Caco-2 (cell line): ENCODE measurements around the gene CISTR. TPM values are rescaled to one million over a fixed set of nuclear protein-coding genes. Genes with fewer than 3 reads are reported as not detected.
A peak's percentile ranks its signal among the peaks of the same experiment; 100 is the strongest.

Experiments
- BruUV-seq: library from RNA; stranded (reverse); fragments of 400-500 nt; replicated peaks from 2 replicates; lab custom pipeline; 2021; lab: Mats Ljungman, UMichigan
- CTCF ChIA-PET: fragments of 300-600 bp; sonication (Branson Sonifier 250); formaldehyde crosslinking; loops from one replicate; lab custom pipeline; 2022; ENCODE audit warnings: antibody characterized with exemption; lab: Charles Lee
- POLR2A ChIA-PET: fragments of 300-600 bp; sonication (Branson Sonifier 250); formaldehyde crosslinking; loops from one replicate; lab custom pipeline; 2022; ENCODE audit warnings: antibody characterized with exemption; lab: Charles Lee
- DNase-seq, 2 experiments: peaks; one replicate each; pipeline versions ENCODE4 v3.0.0 to v3.0.0-alpha.2; 2020 to 2022
- H3K27me3 ChIP-seq: replicated peaks from 2 replicates; pipeline ENCODE4 v1.6.0; 2011; ENCODE audit warnings: low read length; ENCODE audit not compliant: control insufficient read depth, insufficient read depth
- H3K36me3 ChIP-seq: 2 replicates; pipeline ENCODE4 v1.5.1; 2011; ENCODE audit warnings: low read length; ENCODE audit not compliant: control insufficient read depth, insufficient read depth
- H3K4me1 ChIP-seq: fragments of 250-450 bp; sonication (Bioruptor Pico); 2 replicates; pipeline ENCODE4 v1.5.1; 2020; ENCODE audit warnings: mild to moderate bottlenecking
- H3K4me3 ChIP-seq: 2 replicates; pipeline ENCODE4 v1.5.1; 2011; ENCODE audit warnings: low read depth, mild to moderate bottlenecking, control low read depth, low read length
- H3K9me3 ChIP-seq: fragments of 250-450 bp; sonication (Bioruptor Pico); 2 replicates; pipeline ENCODE4 v1.5.1; 2020; ENCODE audit warnings: mild to moderate bottlenecking, moderate library complexity
- H3K27ac Mint-ChIP-seq: one replicate; pipeline ENCODE4 v1.8.0; 2022; ENCODE audit warnings: mixed read lengths; ENCODE audit not compliant: unreplicated experiment
- H3K27me3 Mint-ChIP-seq: one replicate; pipeline ENCODE4 v1.8.0; 2022; ENCODE audit warnings: mixed read lengths; ENCODE audit not compliant: insufficient read depth, unreplicated experiment
- H3K36me3 Mint-ChIP-seq: one replicate; pipeline ENCODE4 v1.8.0; 2022; ENCODE audit warnings: mild to moderate bottlenecking, mixed read lengths; ENCODE audit not compliant: insufficient read depth, unreplicated experiment
- H3K4me1 Mint-ChIP-seq: one replicate; pipeline ENCODE4 v1.8.0; 2022; ENCODE audit warnings: low read depth, mixed read lengths; ENCODE audit not compliant: unreplicated experiment
- H3K4me3 Mint-ChIP-seq: one replicate; pipeline ENCODE4 v1.8.0; 2022; ENCODE audit warnings: mild to moderate bottlenecking, moderate library complexity, mixed read lengths; ENCODE audit not compliant: unreplicated experiment
- H3K9me3 Mint-ChIP-seq: one replicate; pipeline ENCODE4 v1.8.0; 2022; ENCODE audit warnings: mixed read lengths; ENCODE audit not compliant: unreplicated experiment
- CTCF ChIP-seq, 2 experiments: fragments of 200-600 bp in 1 of 2; IDR thresholded peaks; 1 replicate in 1 of 2; 2 replicates in 1 of 2; pipeline versions ENCODE4 v1.5.1 to v1.8.0; 2011 to 2022; ENCODE audit warnings: antibody characterized with exemption in 1 of 2, control low read depth in 1 of 2, inconsistent platforms in 1 of 2, low read depth in 1 of 2, low read length in 1 of 2, mild to moderate bottlenecking in 1 of 2, moderate library complexity in 1 of 2; ENCODE audit not compliant: insufficient read depth in 1 of 2, severe bottlenecking in 1 of 2, unreplicated experiment in 1 of 2
- intact Hi-C: fragments of 100-400 bp; cut with micrococcal nuclease; formaldehyde crosslinking; loops from one replicate; pipeline ENCODE4 v1.10.0; 2022; ENCODE audit not compliant: unreplicated experiment
- total RNA-seq: library from RNA; stranded (reverse); gene quantifications from 2 replicates; pipeline ENCODE4 v1.2.3, GENCODE V29; 2022

Gene CISTR
- total RNA-seq, 1 experiment from 2014 or later = not detected

GRCh38 chr12:53703756-53704155 lies 48.0 kb downstream of the CISTR start:
- no peaks in the 10 kb centered on the region for H3K4me1 Mint-ChIP-seq
- POLR2A ChIA-PET = no interaction called here
- H3K36me3 ChIP-seq = no peaks in the 10 kb centered on the region

GRCh38 chr12:53701518-53702264 lies 50.1 kb downstream of the CISTR start:
- TF ChIP-seq CTCF (IDR thresholded peaks at IDR 0.05; ENCODE audit: insufficient read depth in 1 of 2, low read depth in 1 of 2, low read length in 1 of 2, severe bottlenecking in 1 of 2, unreplicated experiment in 1 of 2) = peak; percentile 89 to 93
- no TSS peak for BruUV-seq
- no peaks in the 10 kb centered on the region for H3K36me3 ChIP-seq
- no peak overlapping the region for H3K4me3 ChIP-seq
- POLR2A ChIA-PET = no interaction called here
- H3K4me1 Mint-ChIP-seq = peaks cover 4% of the 10 kb centered on the region
- H3K9me3 Mint-ChIP-seq = no peaks in the 10 kb centered on the region
- CTCF ChIA-PET = interaction anchor here (0.8 to 1.5 kb wide), 2 partner anchors 18 to 44 kb away, joined by 3 to 54 read pairs; no protein-coding TSS in a partner anchor
- no peaks in the 10 kb centered on the region for H3K36me3 Mint-ChIP-seq
- no peaks in the 10 kb centered on the region; the same call in 1 of the 2 replicates for H3K27me3 ChIP-seq
- H3K27ac Mint-ChIP-seq = no peak overlapping the region
- peaks cover 25% of the 10 kb centered on the region for H3K27me3 Mint-ChIP-seq
- DNase-seq = peak; percentile 75 to 85
- no peaks in the 10 kb centered on the region; the same call in 1 of the 2 replicates for H3K4me1 ChIP-seq
- no peak overlapping the region for H3K4me3 Mint-ChIP-seq
- intact Hi-C loops = loop anchor here (1.0 kb wide), 1 partner anchor 45 kb away; no protein-coding TSS in a partner anchor
- no peaks in the 10 kb centered on the region for H3K9me3 ChIP-seq

More at GRCh38 chr12:53703756-53704155, 48.0 kb downstream of the CISTR start:
- no peaks in the 10 kb centered on the region for H3K4me1 ChIP-seq
- Mint-ChIP-seq H3K27me3 (peaks cover 26% of the 10 kb centered on the region), H3K9me3 (no peaks in the 10 kb centered on the region), H3K27ac (no peak overlapping the region), H3K4me3 (no peak overlapping the region), H3K36me3 (no peaks in the 10 kb centered on the region)
- no peak for DNase-seq
- H3K4me3 ChIP-seq = no peak overlapping the region
- no TSS peak for BruUV-seq
- no peaks in the 10 kb centered on the region; the same call in none of the 2 replicates for H3K27me3 ChIP-seq
- intact Hi-C loops = no loop called here
- no peak for TF ChIP-seq CTCF (IDR thresholded peaks at IDR 0.05; ENCODE audit: insufficient read depth in 1 of 2, low read depth in 1 of 2, low read length in 1 of 2, severe bottlenecking in 1 of 2, unreplicated experiment in 1 of 2)
- CTCF ChIA-PET = interaction anchor here (0.8 kb wide), 1 partner anchor 40 kb away, joined by 4 read pairs; no protein-coding TSS in a partner anchor
- H3K9me3 ChIP-seq = no peaks in the 10 kb centered on the region

DNA sequence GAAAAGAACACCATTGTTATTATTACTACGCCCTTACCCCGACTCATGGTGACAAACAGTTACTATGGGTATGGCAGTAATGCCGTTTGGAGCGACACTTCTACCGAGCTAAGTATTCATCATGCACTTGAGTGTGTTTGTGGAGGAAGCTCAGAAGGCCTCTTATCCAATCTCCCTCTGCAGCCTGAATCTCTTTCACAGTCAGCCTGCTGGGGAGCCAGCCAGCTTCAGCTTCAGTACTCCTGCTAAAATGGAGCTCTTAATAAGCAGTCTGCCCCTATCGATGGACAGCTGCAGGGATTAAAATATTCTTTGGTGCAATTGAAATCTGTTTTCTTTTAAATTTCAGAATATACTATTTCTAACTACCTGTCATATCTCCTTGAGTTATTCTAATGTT lies 51.2 kb downstream of the CISTR start:
- intact Hi-C loops = no loop called here
- H3K36me3 Mint-ChIP-seq = no peaks in the 10 kb centered on the region
- H3K4me1 ChIP-seq = no peaks in the 10 kb centered on the region; the same call in 1 of the 2 replicates
- no peak overlapping the region for H3K27ac Mint-ChIP-seq
- no peak overlapping the region for H3K4me3 Mint-ChIP-seq
- H3K9me3 ChIP-seq = no peaks in the 10 kb centered on the region
- ChIA-PET POLR2A (no interaction called here), CTCF (interaction anchor here (0.7 to 1.6 kb wide), 3 partner anchors 43 to 57 kb away, joined by 3 to 7 read pairs (median 5); no protein-coding TSS in a partner anchor)
- DNase-seq = no peak
- H3K27me3 ChIP-seq = no peaks in the 10 kb centered on the region; the same call in 1 of the 2 replicates
- peaks cover 9% of the 10 kb centered on the region for H3K4me1 Mint-ChIP-seq
- H3K4me3 ChIP-seq = no peak overlapping the region
- BruUV-seq = no TSS peak
- no peaks in the 10 kb centered on the region for H3K36me3 ChIP-seq
- no peak for TF ChIP-seq CTCF (IDR thresholded peaks at IDR 0.05; ENCODE audit: insufficient read depth in 1 of 2, low read depth in 1 of 2, low read length in 1 of 2, severe bottlenecking in 1 of 2, unreplicated experiment in 1 of 2)
- H3K27me3 Mint-ChIP-seq = peaks cover 21% of the 10 kb centered on the region
- H3K9me3 Mint-ChIP-seq = no peaks in the 10 kb centered on the region
